Retinal pigment epithelial cell (primary cell): ENCODE results near the gene ARL16.

Experiments used
- DNase-seq: peaks from one replicate; pipeline ENCODE4 v3.0.0-alpha.2; 2010; ENCODE audit warnings: low read depth
- H3K4me3 ChIP-seq: 2 replicates; pipeline ENCODE4 v1.5.1; 2011; ENCODE audit warnings: mild to moderate bottlenecking, low read length, control low read depth, moderate library complexity
- CTCF ChIP-seq: conservative IDR thresholded peaks from 2 replicates; pipeline ENCODE4 v1.5.1; 2011; ENCODE audit warnings: low read depth, low read length, control low read depth, inconsistent platforms

Gene ARL16

GRCh38 chr17:81696218-81696941, 12.8 kb upstream of the ARL16 start:
- DNase-seq, result no peak
- H3K4me3 ChIP-seq, result no peak overlapping the region
- no peak for TF ChIP-seq CTCF

- H3K4me3 ChIP-seq, result no peak overlapping the region
- no peak for TF ChIP-seq CTCF
- DNase-seq, result no peak
Observed at GRCh38 chr17:81695801-81696200, 12.2 kb upstream of the ARL16 start.

GRCh38 chr17:81695211-81695610, 11.6 kb upstream of the ARL16 start:
- no peak for DNase-seq
- no peak overlapping the region for H3K4me3 ChIP-seq
- TF ChIP-seq CTCF, result no peak

DNA sequence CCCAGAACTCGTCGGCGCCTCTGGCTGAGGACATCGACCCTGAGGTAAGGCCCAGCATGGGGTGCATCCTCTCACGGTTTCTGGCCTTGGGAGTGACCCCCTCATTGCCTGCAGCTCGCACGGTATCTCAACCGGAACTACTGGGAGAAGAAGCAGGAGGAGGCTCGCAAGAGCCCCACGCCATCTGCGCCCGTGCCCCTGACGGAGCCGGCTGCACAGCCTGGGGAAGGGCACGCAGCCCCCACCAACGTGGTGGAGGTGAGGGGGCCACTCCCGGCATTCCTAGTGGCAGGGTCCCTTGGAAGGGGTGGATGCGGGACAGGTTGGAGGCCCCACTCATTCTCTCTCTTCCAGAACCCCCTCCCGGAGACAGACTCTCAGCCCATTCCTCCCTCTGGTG, 11.2 kb upstream of the ARL16 start:
- no peak for DNase-seq
- no peak overlapping the region for H3K4me3 ChIP-seq
- TF ChIP-seq CTCF, result no peak

GRCh38 chr17:81693509-81694210, 10.1 kb upstream of the ARL16 start:
- no peak for DNase-seq
- no peak overlapping the region for H3K4me3 ChIP-seq
- no peak for TF ChIP-seq CTCF

DNA sequence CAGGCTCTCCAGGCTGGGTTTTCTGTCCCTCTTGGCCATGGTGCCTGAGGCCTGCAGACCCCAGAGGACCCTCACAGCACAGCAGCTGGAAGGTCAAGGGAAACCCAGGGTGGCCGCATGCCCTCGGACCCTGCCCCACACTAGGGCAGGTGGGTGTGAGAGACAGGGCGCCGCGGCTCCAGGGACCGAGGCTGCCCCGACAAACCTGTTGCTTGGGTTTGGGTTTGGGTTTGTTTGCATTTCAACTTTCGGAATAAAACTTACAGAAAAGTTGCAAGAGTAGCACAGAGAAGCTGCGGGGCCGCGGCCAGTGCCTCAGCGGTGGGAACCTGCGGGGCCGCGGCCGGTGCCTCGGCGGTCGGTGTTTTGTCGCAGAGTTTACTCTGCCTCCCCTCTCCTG, 8.0 kb upstream of the ARL16 start:
- no peak for DNase-seq
- no peak overlapping the region for H3K4me3 ChIP-seq
- TF ChIP-seq CTCF, result no peak

- TF ChIP-seq CTCF, result no peak
- DNase-seq, result no peak
- no peak overlapping the region for H3K4me3 ChIP-seq
Observed at GRCh38 chr17:81691196-81691595, 7.6 kb upstream of the ARL16 start.
